NB4 (cell line): ENCODE measurements around the gene METTL21C.

Experiments
- CTCF ChIP-seq: IDR thresholded peaks from one replicate; pipeline ENCODE4 v1.5.1; 2012; ENCODE audit warnings: low read depth, low read length
- MAX ChIP-seq: IDR thresholded peaks from 2 replicates; pipeline ENCODE4 v1.6.1; 2011; ENCODE audit warnings: low read depth, low read length
- MYC ChIP-seq: IDR thresholded peaks from 2 replicates; pipeline ENCODE4 v1.6.1; 2011; ENCODE audit warnings: low read depth, low read length
- POLR2A ChIP-seq: IDR thresholded peaks from 2 replicates; pipeline ENCODE4 v1.6.1; 2011; ENCODE audit warnings: mild to moderate bottlenecking; ENCODE audit not compliant: insufficient read length; ENCODE audit errors: extremely low read depth

- TF ChIP-seq CTCF = no peak
- no peak for TF ChIP-seq POLR2A
- TF ChIP-seq MAX = no peak
- no peak for TF ChIP-seq MYC
Measured at GRCh38 chr13:102675115-102675514, 19.7 kb downstream of the METTL21C start.
